LNCAP (cell line): ENCODE results near the gene INPP4A.

Experiments
- CTCF ChIP-seq: fragments of 450-650 bp; IDR thresholded peaks from 2 replicates; pipeline ENCODE4 v1.5.1; 2017; ENCODE audit warnings: mild to moderate bottlenecking

Gene INPP4A

GRCh38 chr2:98444436-98445176 lies at the start of gene INPP4A:
TSS of gene INPP4A (plus strand) at chr2:98444858. CDS start at chr2:98520049, 75,191 bp downstream.
- peak; percentile 34; the same call in 1 of the 2 replicates for TF ChIP-seq CTCF

- no peak for TF ChIP-seq CTCF
Measured at GRCh38 chr2:98395977-98396376, 48.7 kb upstream of the INPP4A start.

- no peak for TF ChIP-seq CTCF
Measured at GRCh38 chr2:98396745-98397355, 47.8 kb upstream of the INPP4A start.

- no peak for TF ChIP-seq CTCF
Measured at GRCh38 chr2:98399140-98399539, 45.5 kb upstream of the INPP4A start.

GRCh38 chr2:98403878-98404277 lies 40.8 kb upstream of the INPP4A start:
- no peak for TF ChIP-seq CTCF

- no peak for TF ChIP-seq CTCF
Measured at GRCh38 chr2:98404556-98405250, 40.0 kb upstream of the INPP4A start.

- TF ChIP-seq CTCF: no peak
Measured at GRCh38 chr2:98405301-98405700, 39.4 kb upstream of the INPP4A start.
